Thoracic aorta (tissue), 2 donors: ENCODE measurements around the gene CHRM1. TPM values are rescaled to one million over a fixed set of nuclear protein-coding genes. Genes with fewer than 3 reads are reported as not detected.

Source experiments
- ATAC-seq: fragments of 150-250 bp; one replicate; pipeline ENCODE4 v1.8.0; 2017; ENCODE audit warnings: low read depth; ENCODE audit not compliant: insufficient number of reproducible peaks, low FRiP score
- DNase-seq: peaks from one replicate; pipeline ENCODE4 v3.0.0-alpha.2; 2020; ENCODE audit warnings: low spot score
- H3K27ac ChIP-seq, 2 donors: fragments of 200-600 bp; sonication (generic); 1 replicate in 1 of 2; 2 replicates in 1 of 2; pipeline ENCODE4 v1.5.1; 2016; ENCODE audit warnings: mild to moderate bottlenecking in 2 of 2, moderate library complexity in 2 of 2
- H3K27me3 ChIP-seq: fragments of 200-600 bp; sonication (generic); replicated peaks from 2 replicates; pipeline ENCODE4 v1.6.0; 2016; ENCODE audit warnings: mild to moderate bottlenecking; ENCODE audit not compliant: insufficient read depth
- H3K36me3 ChIP-seq: fragments of 200-600 bp; sonication (generic); one replicate; pipeline ENCODE4 v1.5.1; 2016
- H3K4me1 ChIP-seq, 2 donors: fragments of 200-600 bp; sonication (generic); 1 replicate in 1 of 2; 2 replicates in 1 of 2; pipeline versions ENCODE4 v1.5.1 to v1.6.0; 2016; ENCODE audit warnings: low read depth in 2 of 2, mild to moderate bottlenecking in 1 of 2; ENCODE audit not compliant: control insufficient read depth in 1 of 2
- H3K4me3 ChIP-seq: fragments of 200-600 bp; sonication (generic); 2 replicates; pipeline ENCODE4 v1.5.1; 2016; ENCODE audit warnings: mild to moderate bottlenecking
- H3K9me3 ChIP-seq: fragments of 200-600 bp; sonication (generic); 2 replicates; pipeline ENCODE4 v1.5.1; 2016
- total RNA-seq, 2 donors: library from RNA; depleted of rRNA; stranded (reverse); fragments of >200 nt; gene quantifications; one replicate each; pipeline versions ENCODE4 v1.1.0 to v1.2.3, GENCODE V29; 2016
- TF ChIP-seq, protein P1 (sequence below): fragments of 200-600 bp; sonication (generic); IDR thresholded peaks from one replicate; pipeline ENCODE4 v1.5.1; 2019; ENCODE audit warnings: antibody characterized with exemption

Gene CHRM1
- total RNA-seq, 2 donors from 2014 or later, result not detected

DNA sequence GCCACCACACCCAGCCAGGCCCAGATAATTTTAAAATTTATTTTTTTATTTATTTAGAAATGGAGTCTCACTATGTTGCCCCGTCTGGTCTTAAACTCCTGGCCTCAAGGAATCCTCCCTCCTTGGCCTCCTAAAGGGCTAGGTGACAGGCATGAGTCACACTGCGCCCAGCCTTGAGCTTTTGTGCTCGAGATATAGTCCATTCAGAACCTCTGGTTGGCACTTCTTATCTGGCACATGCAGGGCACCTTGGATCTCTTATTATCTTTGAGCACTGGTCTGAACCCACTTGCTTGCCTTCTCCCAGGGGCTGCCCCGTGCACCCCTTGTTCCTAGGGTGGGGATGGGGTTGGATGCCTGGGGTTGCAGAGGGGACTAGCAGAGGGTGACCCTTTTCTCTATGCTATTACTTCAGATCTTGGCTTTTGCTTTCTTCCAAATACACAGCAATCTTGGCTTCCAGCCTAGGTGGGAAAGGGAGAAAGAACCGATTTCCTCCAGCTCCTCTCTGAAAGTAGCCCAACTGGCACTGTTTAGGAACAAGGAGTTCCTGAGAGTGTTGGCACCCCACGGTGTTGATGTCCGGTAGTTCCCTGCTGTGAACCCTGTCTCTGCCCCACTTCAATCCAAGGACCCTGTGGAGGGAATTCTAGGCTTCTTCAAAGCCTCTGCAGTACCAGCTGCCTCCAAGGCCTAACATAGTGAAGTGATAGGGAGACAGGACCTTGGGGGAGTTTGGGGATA is 41.8 kb downstream of the CHRM1 start:
- ATAC-seq (no peak), DNase-seq (no peak)
- Histone ChIP-seq H3K4me1 (peaks cover 31 to 45% of the 10 kb centered on the region in 2 donors), H3K27ac (peak overlapping the region; percentile 93 to 98), H3K27me3 (no peaks in the 10 kb centered on the region), H3K4me3 (peak overlapping the region; percentile 79), H3K9me3 (no peaks in the 10 kb centered on the region), H3K36me3 (peaks cover 20% of the 10 kb centered on the region)
- TF ChIP-seq, protein P1, sequence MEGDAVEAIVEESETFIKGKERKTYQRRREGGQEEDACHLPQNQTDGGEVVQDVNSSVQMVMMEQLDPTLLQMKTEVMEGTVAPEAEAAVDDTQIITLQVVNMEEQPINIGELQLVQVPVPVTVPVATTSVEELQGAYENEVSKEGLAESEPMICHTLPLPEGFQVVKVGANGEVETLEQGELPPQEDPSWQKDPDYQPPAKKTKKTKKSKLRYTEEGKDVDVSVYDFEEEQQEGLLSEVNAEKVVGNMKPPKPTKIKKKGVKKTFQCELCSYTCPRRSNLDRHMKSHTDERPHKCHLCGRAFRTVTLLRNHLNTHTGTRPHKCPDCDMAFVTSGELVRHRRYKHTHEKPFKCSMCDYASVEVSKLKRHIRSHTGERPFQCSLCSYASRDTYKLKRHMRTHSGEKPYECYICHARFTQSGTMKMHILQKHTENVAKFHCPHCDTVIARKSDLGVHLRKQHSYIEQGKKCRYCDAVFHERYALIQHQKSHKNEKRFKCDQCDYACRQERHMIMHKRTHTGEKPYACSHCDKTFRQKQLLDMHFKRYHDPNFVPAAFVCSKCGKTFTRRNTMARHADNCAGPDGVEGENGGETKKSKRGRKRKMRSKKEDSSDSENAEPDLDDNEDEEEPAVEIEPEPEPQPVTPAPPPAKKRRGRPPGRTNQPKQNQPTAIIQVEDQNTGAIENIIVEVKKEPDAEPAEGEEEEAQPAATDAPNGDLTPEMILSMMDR, result no peak

DNA sequence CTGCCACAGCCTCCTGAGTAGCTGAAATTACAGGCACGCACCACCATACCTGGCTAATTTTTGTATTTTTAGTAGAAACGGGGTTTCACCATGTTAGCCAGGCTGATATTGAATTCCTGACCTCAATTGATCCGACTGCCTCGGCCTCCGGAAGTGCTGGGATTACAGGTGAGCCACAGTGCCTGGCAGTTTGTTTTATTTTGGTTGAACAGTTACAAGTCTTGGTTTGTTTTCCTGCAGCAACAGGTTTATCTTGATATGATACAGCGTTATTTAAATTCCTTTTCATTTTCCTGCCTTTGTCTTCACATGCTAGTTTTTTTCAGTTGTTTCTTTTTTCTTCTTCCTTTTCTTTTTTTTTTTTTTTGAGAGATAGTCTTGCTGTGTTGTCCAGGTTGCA is 44.5 kb downstream of the CHRM1 start:
- DNase-seq, result no peak
- ATAC-seq, result no peak

DNA sequence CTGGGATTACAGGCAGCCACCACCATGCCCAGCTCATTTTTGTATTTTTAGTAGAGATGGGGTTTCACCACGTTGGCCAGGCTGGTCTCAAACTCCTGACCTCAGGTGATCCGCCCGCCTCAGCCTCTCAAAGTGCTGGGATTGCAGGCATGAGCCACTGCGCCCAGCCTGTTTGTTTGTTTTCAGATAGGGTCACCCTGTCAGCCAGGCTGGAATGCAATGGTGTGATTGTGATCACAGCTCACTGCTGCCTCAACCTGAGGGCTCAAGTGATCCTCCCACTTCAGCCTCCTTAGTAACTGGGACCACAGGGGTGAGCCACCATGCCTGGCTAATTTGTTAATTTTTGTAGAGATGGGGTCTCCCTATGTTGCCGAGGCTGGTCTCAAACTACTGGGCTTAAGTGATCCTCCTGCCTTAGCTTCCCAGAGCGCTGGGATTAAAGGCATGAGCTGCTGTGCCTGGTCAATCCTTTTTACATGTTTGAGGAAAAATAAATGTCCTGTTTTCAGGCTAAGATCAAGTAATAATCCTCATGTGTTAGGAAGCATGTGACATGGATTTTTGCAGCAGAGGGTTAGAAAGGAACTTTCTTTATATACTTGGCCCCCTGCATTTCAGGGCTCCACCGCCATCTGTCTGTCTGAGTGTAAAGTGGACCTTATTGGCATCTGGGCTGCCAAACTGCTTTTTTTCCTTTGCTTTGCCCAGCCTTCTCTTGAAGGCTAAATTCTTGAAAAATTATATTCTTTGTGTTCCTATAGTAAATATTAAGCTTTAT is 45.3 kb downstream of the CHRM1 start:
- H3K27ac ChIP-seq, result no peak overlapping the region
- no peak overlapping the region for H3K4me3 ChIP-seq
- no peaks in the 10 kb centered on the region for H3K27me3 ChIP-seq
- H3K4me1 ChIP-seq, result peaks cover 10 to 18% of the 10 kb centered on the region in 2 donors
- no peaks in the 10 kb centered on the region for H3K9me3 ChIP-seq
- ATAC-seq, result no peak
- H3K36me3 ChIP-seq, result no peaks in the 10 kb centered on the region
- TF ChIP-seq, protein P1, result no peak
- DNase-seq, result no peak

More for the DNA sequence above, 44.5 kb downstream of the CHRM1 start:
- H3K4me3 ChIP-seq, result no peak overlapping the region
- H3K27ac ChIP-seq, result no peak overlapping the region
- no peaks in the 10 kb centered on the region for H3K9me3 ChIP-seq
- peaks cover 10 to 18% of the 10 kb centered on the region in 2 donors for H3K4me1 ChIP-seq
- TF ChIP-seq, protein P1, result no peak
- H3K27me3 ChIP-seq, result no peaks in the 10 kb centered on the region
- H3K36me3 ChIP-seq, result no peaks in the 10 kb centered on the region

DNA sequence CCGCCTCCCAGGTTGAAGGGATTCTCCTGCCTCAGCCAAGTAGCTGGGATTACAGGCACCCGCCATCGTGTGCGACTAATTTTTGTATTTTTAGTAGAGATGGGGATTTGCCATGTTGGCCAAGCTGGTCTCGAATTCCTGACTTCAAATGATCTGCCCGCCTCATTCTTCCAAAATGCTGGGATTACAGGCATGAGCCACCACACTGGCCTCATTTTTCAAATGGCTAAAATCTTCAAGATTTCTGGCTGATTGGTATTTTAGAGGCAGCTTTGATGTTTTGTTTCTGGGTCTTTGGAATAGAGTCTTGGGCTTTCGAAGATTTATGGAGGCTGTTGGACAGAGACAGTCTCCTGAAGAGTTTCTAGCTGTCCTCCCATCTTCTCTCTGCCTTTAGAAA is 46.3 kb downstream of the CHRM1 start:
- Histone ChIP-seq H3K36me3 (no peaks in the 10 kb centered on the region), H3K4me1 (peaks cover 9 to 15% of the 10 kb centered on the region in 2 donors), H3K27me3 (no peaks in the 10 kb centered on the region), H3K27ac (no peak overlapping the region), H3K4me3 (no peak overlapping the region), H3K9me3 (no peaks in the 10 kb centered on the region)
- TF ChIP-seq, protein P1, result no peak
- ATAC-seq (no peak), DNase-seq (no peak)

DNA sequence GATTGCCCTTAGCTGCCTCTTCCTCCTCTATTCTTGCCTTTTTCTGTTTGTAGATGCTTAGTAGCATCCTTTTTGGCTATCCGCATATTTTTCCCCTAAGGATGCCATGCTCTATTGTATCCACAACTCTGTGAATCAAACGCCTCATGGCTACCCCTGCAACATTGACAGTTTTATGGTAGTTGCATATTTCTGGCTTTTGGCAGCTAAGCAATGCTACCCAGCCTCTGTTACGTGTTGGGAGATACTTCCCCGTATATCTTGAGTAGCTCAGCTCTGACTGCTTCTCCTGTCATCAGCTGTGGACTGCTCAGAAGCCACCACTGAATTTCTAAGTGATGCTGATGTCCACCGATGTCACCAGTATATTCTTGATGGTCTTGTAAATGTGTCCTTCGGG is 55.5 kb downstream of the CHRM1 start:
- no peak overlapping the region for H3K27ac ChIP-seq
- TF ChIP-seq, protein P1, result no peak
- ATAC-seq (no peak), DNase-seq (no peak)
- no peaks in the 10 kb centered on the region for H3K36me3 ChIP-seq
- no peaks in the 10 kb centered on the region for H3K4me1 ChIP-seq
- no peak overlapping the region for H3K4me3 ChIP-seq
- no peaks in the 10 kb centered on the region for H3K27me3 ChIP-seq
- H3K9me3 ChIP-seq, result no peaks in the 10 kb centered on the region
